Measurements from ENCODE around the gene HOXB3.

DNA sequence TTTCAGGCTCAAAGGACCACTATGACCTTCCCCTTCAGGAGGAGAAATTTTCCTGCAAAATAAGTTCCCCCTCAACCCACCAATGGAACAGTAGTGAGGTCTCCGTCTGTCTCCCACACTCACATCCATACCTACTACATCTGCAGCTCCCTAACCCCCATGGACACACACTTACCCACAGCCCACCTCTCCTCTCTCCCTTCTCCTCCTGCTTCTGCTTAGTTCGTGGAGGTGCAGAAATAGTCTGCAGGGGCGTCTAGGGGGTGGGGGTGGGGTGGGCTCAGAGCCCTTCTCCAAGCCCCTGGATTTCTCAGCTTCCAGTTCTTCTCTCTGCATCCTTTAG, 20.8 kb downstream of the HOXB3 start:
- TF ChIP-seq, protein P1, sequence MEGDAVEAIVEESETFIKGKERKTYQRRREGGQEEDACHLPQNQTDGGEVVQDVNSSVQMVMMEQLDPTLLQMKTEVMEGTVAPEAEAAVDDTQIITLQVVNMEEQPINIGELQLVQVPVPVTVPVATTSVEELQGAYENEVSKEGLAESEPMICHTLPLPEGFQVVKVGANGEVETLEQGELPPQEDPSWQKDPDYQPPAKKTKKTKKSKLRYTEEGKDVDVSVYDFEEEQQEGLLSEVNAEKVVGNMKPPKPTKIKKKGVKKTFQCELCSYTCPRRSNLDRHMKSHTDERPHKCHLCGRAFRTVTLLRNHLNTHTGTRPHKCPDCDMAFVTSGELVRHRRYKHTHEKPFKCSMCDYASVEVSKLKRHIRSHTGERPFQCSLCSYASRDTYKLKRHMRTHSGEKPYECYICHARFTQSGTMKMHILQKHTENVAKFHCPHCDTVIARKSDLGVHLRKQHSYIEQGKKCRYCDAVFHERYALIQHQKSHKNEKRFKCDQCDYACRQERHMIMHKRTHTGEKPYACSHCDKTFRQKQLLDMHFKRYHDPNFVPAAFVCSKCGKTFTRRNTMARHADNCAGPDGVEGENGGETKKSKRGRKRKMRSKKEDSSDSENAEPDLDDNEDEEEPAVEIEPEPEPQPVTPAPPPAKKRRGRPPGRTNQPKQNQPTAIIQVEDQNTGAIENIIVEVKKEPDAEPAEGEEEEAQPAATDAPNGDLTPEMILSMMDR (conservative IDR thresholded peaks at IDR 0.05): no peak
- TF ChIP-seq ZFX (IDR thresholded peaks at IDR 0.05): no peak
